OCI-LY7 (cell line): Measurements from ENCODE around the gene GRM1.

ENCODE experiments used
- EZH2phosphoT487 ChIP-seq: fragments of 200-600 bp; sonication (generic); IDR thresholded peaks from 2 replicates; pipeline ENCODE4 v1.6.1; 2018; ENCODE audit warnings: low read depth, borderline replicate concordance, mild to moderate bottlenecking, mixed run types, antibody characterized with exemption, low read length, moderate library complexity, mixed read lengths
- TF ChIP-seq, protein P1 (sequence below): fragments of 200-600 bp; sonication (generic); conservative IDR thresholded peaks from 2 replicates; pipeline ENCODE4 v1.5.1; 2014; ENCODE audit warnings: mild to moderate bottlenecking, antibody characterized with exemption, low read length, moderate library complexity, mixed read lengths

DNA sequence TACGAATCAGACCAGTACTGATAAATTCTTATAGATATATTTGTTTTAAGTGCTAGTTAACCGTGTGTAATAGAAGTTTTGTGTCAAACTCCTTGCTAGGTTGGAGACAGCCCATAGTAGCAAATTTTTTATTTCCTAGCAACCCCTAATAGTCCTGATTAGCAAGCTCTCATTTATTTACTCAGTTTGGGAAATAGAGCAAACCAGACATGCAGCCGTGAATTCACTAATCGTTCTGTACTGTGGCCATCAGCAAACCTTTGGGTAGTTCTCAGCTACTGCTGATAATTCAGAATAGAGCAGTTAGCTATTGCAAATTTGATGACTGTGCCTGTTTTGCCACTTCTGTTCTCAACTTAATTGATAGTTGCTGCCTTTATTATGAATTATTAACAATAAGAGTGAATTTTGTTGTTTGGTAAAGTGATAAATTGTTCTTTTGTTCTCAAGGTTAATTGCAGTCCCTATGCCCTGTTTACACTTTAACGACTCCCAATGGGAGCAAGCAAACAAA lies 215.8 kb downstream of the GRM1 start:
- TF ChIP-seq, protein P1, sequence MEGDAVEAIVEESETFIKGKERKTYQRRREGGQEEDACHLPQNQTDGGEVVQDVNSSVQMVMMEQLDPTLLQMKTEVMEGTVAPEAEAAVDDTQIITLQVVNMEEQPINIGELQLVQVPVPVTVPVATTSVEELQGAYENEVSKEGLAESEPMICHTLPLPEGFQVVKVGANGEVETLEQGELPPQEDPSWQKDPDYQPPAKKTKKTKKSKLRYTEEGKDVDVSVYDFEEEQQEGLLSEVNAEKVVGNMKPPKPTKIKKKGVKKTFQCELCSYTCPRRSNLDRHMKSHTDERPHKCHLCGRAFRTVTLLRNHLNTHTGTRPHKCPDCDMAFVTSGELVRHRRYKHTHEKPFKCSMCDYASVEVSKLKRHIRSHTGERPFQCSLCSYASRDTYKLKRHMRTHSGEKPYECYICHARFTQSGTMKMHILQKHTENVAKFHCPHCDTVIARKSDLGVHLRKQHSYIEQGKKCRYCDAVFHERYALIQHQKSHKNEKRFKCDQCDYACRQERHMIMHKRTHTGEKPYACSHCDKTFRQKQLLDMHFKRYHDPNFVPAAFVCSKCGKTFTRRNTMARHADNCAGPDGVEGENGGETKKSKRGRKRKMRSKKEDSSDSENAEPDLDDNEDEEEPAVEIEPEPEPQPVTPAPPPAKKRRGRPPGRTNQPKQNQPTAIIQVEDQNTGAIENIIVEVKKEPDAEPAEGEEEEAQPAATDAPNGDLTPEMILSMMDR: no peak
- TF ChIP-seq EZH2phosphoT487: no peak
